Measurements from ENCODE around the gene SLC9A3. TPM values are rescaled to one million over a fixed set of nuclear protein-coding genes. Genes with fewer than 3 reads are reported as not detected.
A peak's percentile ranks its signal among the peaks of the same experiment; 100 is the strongest.

The SLC9A3 gene
- total and polyA plus RNA-seq, 2 of the 13 experiments (the other 11 are each of a cell fraction or from before 2014, with no cell fraction given): 1.5 to 1.8 TPM

DNA sequence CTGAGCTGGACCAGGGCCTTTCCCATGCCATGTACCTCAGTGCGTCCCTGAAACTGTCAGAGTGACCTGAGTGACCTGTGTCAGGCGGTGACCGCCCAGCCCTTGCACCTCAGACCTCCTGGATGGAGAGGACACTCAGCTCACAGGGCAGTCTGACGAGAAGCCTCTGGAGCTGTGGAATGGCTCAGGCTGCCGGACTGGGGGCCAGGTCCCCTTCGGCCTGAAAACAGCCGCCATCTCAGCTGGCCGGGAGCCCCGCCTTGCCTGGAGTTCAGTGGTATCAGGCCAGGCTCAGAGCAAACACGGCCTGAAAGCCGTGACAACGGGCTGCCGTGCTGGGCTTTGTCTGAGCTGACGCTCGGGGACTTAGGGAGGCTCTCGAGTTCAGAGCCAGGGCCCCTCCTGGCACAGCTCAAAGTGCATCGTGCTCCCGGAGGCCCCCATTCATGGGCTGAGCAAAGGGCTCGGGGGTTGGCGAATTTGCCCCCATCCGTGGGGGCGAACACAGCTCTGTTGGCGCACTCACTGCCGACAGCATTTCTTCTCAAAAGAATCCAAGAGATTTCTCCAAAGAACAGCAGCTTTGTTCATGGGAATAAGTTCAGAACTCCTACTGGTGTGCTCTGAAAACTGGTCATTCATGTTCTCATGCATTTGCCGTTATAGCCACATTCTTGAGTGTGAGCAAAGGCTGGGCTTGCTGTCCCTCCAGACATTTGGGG is 8.4 kb upstream of the SLC9A3 start (continued):
- TF ChIP-seq ZNF329 (CRISPR knock-in tag; IDR thresholded peaks at IDR 0.05; ENCODE audit: low read depth) (no peak), ZMYM4 (CRISPR knock-in tag; IDR thresholded peaks at IDR 0.05) (peak; percentile 53; the same call in 1 of the 2 replicates), ZNF263 (CRISPR knock-in tag; IDR thresholded peaks at IDR 0.05) (peak; percentile 59; the same call in 1 of the 2 replicates), BRF2 (CRISPR knock-in tag; IDR thresholded peaks at IDR 0.05) (no peak), TGIF2 (CRISPR knock-in tag; IDR thresholded peaks at IDR 0.05) (no peak), ETV5 (CRISPR knock-in tag; IDR thresholded peaks at IDR 0.05; ENCODE audit: borderline replicate concordance) (no peak), PRPF4 (IDR thresholded peaks at IDR 0.05; ENCODE audit: low read depth, low read length, poor library complexity, severe bottlenecking) (no peak), ZNF569 (CRISPR knock-in tag; IDR thresholded peaks at IDR 0.05; ENCODE audit: borderline replicate concordance) (no peak), ZNF224 (CRISPR knock-in tag; IDR thresholded peaks at IDR 0.05) (no peak), ZNF816 (CRISPR knock-in tag; IDR thresholded peaks at IDR 0.05; ENCODE audit: borderline replicate concordance) (no peak), NR2F6 (IDR thresholded peaks at IDR 0.05) (peak; percentile 17; the same call in 1 of the 2 replicates), NR2F6 (CRISPR knock-in tag; IDR thresholded peaks at IDR 0.05) (no peak), REL (CRISPR knock-in tag; conservative IDR thresholded peaks at IDR 0.05) (no peak), NFAT5 (CRISPR knock-in tag; IDR thresholded peaks at IDR 0.05) (no peak), ZNF382 (CRISPR knock-in tag; IDR thresholded peaks at IDR 0.05; ENCODE audit: borderline replicate concordance) (no peak), MAFK (conservative IDR thresholded peaks at IDR 0.05 in 1 of 2, IDR thresholded peaks at IDR 0.05 in 1 of 2; ENCODE audit: low read length in 2 of 2) (no peak), SP140L (CRISPR knock-in tag; IDR thresholded peaks at IDR 0.05; ENCODE audit: borderline replicate concordance) (no peak)
- TF ChIP-seq, protein P1, sequence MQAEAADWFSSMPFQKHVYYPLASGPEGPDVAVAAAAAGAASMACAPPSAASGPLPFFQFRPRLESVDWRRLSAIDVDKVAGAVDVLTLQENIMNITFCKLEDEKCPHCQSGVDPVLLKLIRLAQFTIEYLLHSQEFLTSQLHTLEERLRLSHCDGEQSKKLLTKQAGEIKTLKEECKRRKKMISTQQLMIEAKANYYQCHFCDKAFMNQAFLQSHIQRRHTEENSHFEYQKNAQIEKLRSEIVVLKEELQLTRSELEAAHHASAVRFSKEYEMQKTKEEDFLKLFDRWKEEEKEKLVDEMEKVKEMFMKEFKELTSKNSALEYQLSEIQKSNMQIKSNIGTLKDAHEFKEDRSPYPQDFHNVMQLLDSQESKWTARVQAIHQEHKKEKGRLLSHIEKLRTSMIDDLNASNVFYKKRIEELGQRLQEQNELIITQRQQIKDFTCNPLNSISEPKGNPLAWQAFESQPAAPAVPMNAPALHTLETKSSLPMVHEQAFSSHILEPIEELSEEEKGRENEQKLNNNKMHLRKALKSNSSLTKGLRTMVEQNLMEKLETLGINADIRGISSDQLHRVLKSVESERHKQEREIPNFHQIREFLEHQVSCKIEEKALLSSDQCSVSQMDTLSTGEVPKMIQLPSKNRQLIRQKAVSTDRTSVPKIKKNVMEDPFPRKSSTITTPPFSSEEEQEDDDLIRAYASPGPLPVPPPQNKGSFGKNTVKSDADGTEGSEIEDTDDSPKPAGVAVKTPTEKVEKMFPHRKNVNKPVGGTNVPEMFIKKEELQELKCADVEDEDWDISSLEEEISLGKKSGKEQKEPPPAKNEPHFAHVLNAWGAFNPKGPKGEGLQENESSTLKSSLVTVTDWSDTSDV (CRISPR knock-in tag; IDR thresholded peaks at IDR 0.05): 0 out of 2 replicates have a peak, but pooled peaks have one; percentile 36
- TF ChIP-seq, protein P2, sequence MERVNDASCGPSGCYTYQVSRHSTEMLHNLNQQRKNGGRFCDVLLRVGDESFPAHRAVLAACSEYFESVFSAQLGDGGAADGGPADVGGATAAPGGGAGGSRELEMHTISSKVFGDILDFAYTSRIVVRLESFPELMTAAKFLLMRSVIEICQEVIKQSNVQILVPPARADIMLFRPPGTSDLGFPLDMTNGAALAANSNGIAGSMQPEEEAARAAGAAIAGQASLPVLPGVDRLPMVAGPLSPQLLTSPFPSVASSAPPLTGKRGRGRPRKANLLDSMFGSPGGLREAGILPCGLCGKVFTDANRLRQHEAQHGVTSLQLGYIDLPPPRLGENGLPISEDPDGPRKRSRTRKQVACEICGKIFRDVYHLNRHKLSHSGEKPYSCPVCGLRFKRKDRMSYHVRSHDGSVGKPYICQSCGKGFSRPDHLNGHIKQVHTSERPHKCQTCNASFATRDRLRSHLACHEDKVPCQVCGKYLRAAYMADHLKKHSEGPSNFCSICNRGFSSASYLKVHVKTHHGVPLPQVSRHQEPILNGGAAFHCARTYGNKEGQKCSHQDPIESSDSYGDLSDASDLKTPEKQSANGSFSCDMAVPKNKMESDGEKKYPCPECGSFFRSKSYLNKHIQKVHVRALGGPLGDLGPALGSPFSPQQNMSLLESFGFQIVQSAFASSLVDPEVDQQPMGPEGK (CRISPR knock-in tag; IDR thresholded peaks at IDR 0.05): peak; percentile 85

Measured in HepG2 (cell line).